ENCODE results near the gene KNG1.

GRCh38 chr3:186751480-186751879 lies 34.3 kb downstream of the KNG1 start:
- TF ChIP-seq CTCF (IDR thresholded peaks at IDR 0.05): no peak
- TF ChIP-seq POLR2A (IDR thresholded peaks at IDR 0.05): no peak
